Measurements from ENCODE around the gene CD7. TPM values are rescaled to one million over a fixed set of nuclear protein-coding genes. Genes with fewer than 3 reads are reported as not detected.

CD7 gene
- total RNA-seq, 1 donor from 2014 or later, result 1.0 TPM

- H3K27ac Mint-ChIP-seq (ENCODE audit: unreplicated experiment), result no peak overlapping the region
- no peak for DNase-seq (ENCODE audit: extremely low spot score, unreplicated experiment)
- peaks cover 4% of the 10 kb centered on the region for H3K4me1 Mint-ChIP-seq (ENCODE audit: unreplicated experiment)
- no peaks in the 10 kb centered on the region for H3K36me3 Mint-ChIP-seq (ENCODE audit: unreplicated experiment)
- peaks cover 15% of the 10 kb centered on the region for H3K27me3 Mint-ChIP-seq (ENCODE audit: unreplicated experiment)
- TF ChIP-seq CTCF (IDR thresholded peaks at IDR 0.05), result no peak
- H3K9me3 Mint-ChIP-seq (ENCODE audit: unreplicated experiment), result no peaks in the 10 kb centered on the region
- no peak overlapping the region for H3K4me3 Mint-ChIP-seq (ENCODE audit: unreplicated experiment)
These were observed 37.4 kb upstream of the CD7 start for GRCh38 chr17:82354804-82355308.

GRCh38 chr17:82353484-82353883 is 36.1 kb upstream of the CD7 start:
- Mint-ChIP-seq H3K27me3 (ENCODE audit: unreplicated experiment) (peaks cover 22% of the 10 kb centered on the region), H3K27ac (ENCODE audit: unreplicated experiment) (no peak overlapping the region), H3K36me3 (ENCODE audit: unreplicated experiment) (no peaks in the 10 kb centered on the region), H3K4me1 (ENCODE audit: unreplicated experiment) (peaks cover 13% of the 10 kb centered on the region), H3K4me3 (ENCODE audit: unreplicated experiment) (no peak overlapping the region), H3K9me3 (ENCODE audit: unreplicated experiment) (no peaks in the 10 kb centered on the region)
- no peak for TF ChIP-seq CTCF (IDR thresholded peaks at IDR 0.05)
- DNase-seq (ENCODE audit: extremely low spot score, unreplicated experiment), result no peak

GRCh38 chr17:82351713-82352488 is 34.5 kb upstream of the CD7 start:
- H3K4me3 Mint-ChIP-seq (ENCODE audit: unreplicated experiment), result no peak overlapping the region
- peak; percentile 98 for TF ChIP-seq CTCF (IDR thresholded peaks at IDR 0.05)
- H3K9me3 Mint-ChIP-seq (ENCODE audit: unreplicated experiment), result no peaks in the 10 kb centered on the region
- H3K36me3 Mint-ChIP-seq (ENCODE audit: unreplicated experiment), result no peaks in the 10 kb centered on the region
- H3K4me1 Mint-ChIP-seq (ENCODE audit: unreplicated experiment), result peaks cover 13% of the 10 kb centered on the region
- H3K27me3 Mint-ChIP-seq (ENCODE audit: unreplicated experiment), result peaks cover 18% of the 10 kb centered on the region
- no peak overlapping the region for H3K27ac Mint-ChIP-seq (ENCODE audit: unreplicated experiment)
- peak; percentile 94 for DNase-seq (ENCODE audit: extremely low spot score, unreplicated experiment)

- H3K4me3 Mint-ChIP-seq (ENCODE audit: unreplicated experiment), result no peak overlapping the region
- no peak overlapping the region for H3K27ac Mint-ChIP-seq (ENCODE audit: unreplicated experiment)
- H3K9me3 Mint-ChIP-seq (ENCODE audit: unreplicated experiment), result no peaks in the 10 kb centered on the region
- TF ChIP-seq CTCF (IDR thresholded peaks at IDR 0.05), result no peak
- H3K4me1 Mint-ChIP-seq (ENCODE audit: unreplicated experiment), result peaks cover 15% of the 10 kb centered on the region
- no peaks in the 10 kb centered on the region for H3K36me3 Mint-ChIP-seq (ENCODE audit: unreplicated experiment)
- peaks cover 18% of the 10 kb centered on the region for H3K27me3 Mint-ChIP-seq (ENCODE audit: unreplicated experiment)
- no peak for DNase-seq (ENCODE audit: extremely low spot score, unreplicated experiment)
These were observed 33.9 kb upstream of the CD7 start for GRCh38 chr17:82351254-82351712.

GRCh38 chr17:82350182-82351030 is 33.0 kb upstream of the CD7 start:
- peaks cover 12% of the 10 kb centered on the region for H3K27me3 Mint-ChIP-seq (ENCODE audit: unreplicated experiment)
- no peak for DNase-seq (ENCODE audit: extremely low spot score, unreplicated experiment)
- TF ChIP-seq CTCF (IDR thresholded peaks at IDR 0.05), result no peak
- H3K36me3 Mint-ChIP-seq (ENCODE audit: unreplicated experiment), result no peaks in the 10 kb centered on the region
- H3K9me3 Mint-ChIP-seq (ENCODE audit: unreplicated experiment), result no peaks in the 10 kb centered on the region
- H3K4me1 Mint-ChIP-seq (ENCODE audit: unreplicated experiment), result peaks cover 15% of the 10 kb centered on the region
- H3K4me3 Mint-ChIP-seq (ENCODE audit: unreplicated experiment), result no peak overlapping the region
- H3K27ac Mint-ChIP-seq (ENCODE audit: unreplicated experiment), result no peak overlapping the region
